RWPE1 (cell line): ENCODE measurements around the gene ACSS2.
"Not testable (repeated sequence)": the region's sequence is repeated elsewhere in the genome, so short reads cannot be mapped to it uniquely, and the experiment has no call there.

Source experiments
- CTCF ChIA-PET: fragments of 350-600 bp; sonication (Branson Sonifier 250); formaldehyde crosslinking; extraction: SDS; loops from one replicate; lab custom pipeline; 2021; lab: Yijun Ruan, JAX
- POLR2A ChIA-PET: fragments of 400-600 bp; formaldehyde crosslinking; extraction: SDS; loops from one replicate; lab custom pipeline; 2020; ENCODE audit warnings: antibody characterized with exemption; ENCODE audit not compliant: low non-redundant PET; lab: Yijun Ruan, JAX
- DNase-seq: peaks from one replicate; pipeline ENCODE4 v3.0.0; 2012; ENCODE audit warnings: low spot score
- H3K27ac ChIP-seq: fragments of 450-650 bp; 2 replicates; pipeline ENCODE4 v1.5.1; 2017
- CTCF ChIP-seq: fragments of 450-650 bp; conservative IDR thresholded peaks from 2 replicates; pipeline ENCODE4 v1.5.1; 2017; ENCODE audit warnings: low read depth, mild to moderate bottlenecking

Gene ACSS2

GRCh38 chr20:34894723-34895122 lies 18.3 kb downstream of the ACSS2 start:
- no peak for TF ChIP-seq CTCF
- no peak for DNase-seq
- no peak overlapping the region for H3K27ac ChIP-seq
- ChIA-PET POLR2A (no interaction called here), CTCF (interaction anchor here (0.6 kb wide), 1 partner anchor 639 kb away, joined by 3 read pairs; no protein-coding TSS in a partner anchor)

- ChIA-PET POLR2A (no interaction called here), CTCF (no interaction called here)
- TF ChIP-seq CTCF, result no peak
Measured at GRCh38 chr20:34895465-34895864, 19.1 kb downstream of the ACSS2 start.

GRCh38 chr20:34896086-34896621 lies 19.7 kb downstream of the ACSS2 start:
- TF ChIP-seq CTCF, result no peak
- no peak for DNase-seq
- POLR2A ChIA-PET, result interaction anchor here (0.6 kb wide), 1 partner anchor 20 kb away, joined by 4 read pairs; the partner anchor contains the start of gene ACSS2
- H3K27ac ChIP-seq, result no peak overlapping the region
- CTCF ChIA-PET, result no interaction called here

More at GRCh38 chr20:34895465-34895864, 19.1 kb downstream of the ACSS2 start:
- no peak for DNase-seq
- H3K27ac ChIP-seq, result no peak overlapping the region

GRCh38 chr20:34898129-34898528 lies 21.7 kb downstream of the ACSS2 start:
- DNase-seq, POLR2A ChIA-PET, H3K27ac ChIP-seq, CTCF ChIA-PET: not testable (repeated sequence)

GRCh38 chr20:34898731-34899130 lies 22.3 kb downstream of the ACSS2 start:
- ChIA-PET POLR2A (interaction anchor here (1.0 kb wide), 1 partner anchor 23 kb away, joined by 3 read pairs; no protein-coding TSS in a partner anchor), CTCF (interaction anchor here (0.6 kb wide), 1 partner anchor 19 kb away, joined by 3 read pairs; no protein-coding TSS in a partner anchor)
- peak overlapping the region; percentile 72 for H3K27ac ChIP-seq
- not testable (repeated sequence) for DNase-seq

- no peak for DNase-seq
- POLR2A ChIA-PET, result no interaction called here
Measured at GRCh38 chr20:34904202-34904621, 27.8 kb downstream of the ACSS2 start.

More at GRCh38 chr20:34904202-34904621, 27.8 kb downstream of the ACSS2 start:
- H3K27ac ChIP-seq, result no peak overlapping the region
- CTCF ChIA-PET, result interaction anchor here (0.6 kb wide), 2 partner anchors 29 to 85 kb away, joined by 3 to 10 read pairs; no protein-coding TSS in a partner anchor
- TF ChIP-seq CTCF, result no peak
